NB4 (cell line): ENCODE data around the gene HIGD1B.

Experiments used
- DNase-seq: peaks from one replicate; pipeline ENCODE4 v3.0.0; 2010; ENCODE audit warnings: low read depth
- H3K4me3 ChIP-seq: one replicate; pipeline ENCODE4 v1.5.1; 2011; ENCODE audit warnings: mild to moderate bottlenecking, low read depth, low read length, moderate library complexity
- MYC ChIP-seq: IDR thresholded peaks from 2 replicates; pipeline ENCODE4 v1.6.1; 2011; ENCODE audit warnings: low read depth, low read length
- POLR2A ChIP-seq: IDR thresholded peaks from 2 replicates; pipeline ENCODE4 v1.6.1; 2011; ENCODE audit warnings: mild to moderate bottlenecking; ENCODE audit not compliant: insufficient read length; ENCODE audit errors: extremely low read depth
- TF ChIP-seq, protein P1 (sequence below): IDR thresholded peaks from one replicate; pipeline ENCODE4 v1.5.1; 2012; ENCODE audit warnings: low read depth, low read length
- TF ChIP-seq, protein P2 (sequence below): IDR thresholded peaks from 2 replicates; pipeline ENCODE4 v1.6.1; 2011; ENCODE audit warnings: low read depth, low read length

Gene HIGD1B

DNA sequence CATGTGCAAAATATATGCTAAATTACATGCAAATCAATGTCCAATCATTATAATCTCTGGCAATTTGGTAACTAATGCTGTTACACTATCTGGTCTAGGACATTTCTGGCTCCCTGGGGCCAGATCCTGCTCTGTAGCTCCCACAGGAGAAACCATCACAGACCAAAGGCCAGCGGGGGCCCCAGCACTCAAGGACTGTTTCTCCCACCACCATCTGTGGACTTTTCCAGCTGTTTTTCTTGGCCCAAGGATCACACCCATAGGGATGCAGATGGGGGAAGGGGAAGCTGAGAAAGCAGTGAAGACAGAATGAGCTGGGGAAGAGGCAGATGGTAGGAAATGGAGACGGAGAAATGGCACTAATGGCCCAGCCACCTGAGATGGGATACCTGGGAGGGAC lies at the start of gene HIGD1B:
HIGD1B (plus strand) TSS at position 298 of the 400 bp plus-strand sequence. CDS start 270 bp downstream, outside the sequence.
- no peak for DNase-seq
- H3K4me3 ChIP-seq, result no peak within 1 kb of the TSS
- TF ChIP-seq, protein P1, sequence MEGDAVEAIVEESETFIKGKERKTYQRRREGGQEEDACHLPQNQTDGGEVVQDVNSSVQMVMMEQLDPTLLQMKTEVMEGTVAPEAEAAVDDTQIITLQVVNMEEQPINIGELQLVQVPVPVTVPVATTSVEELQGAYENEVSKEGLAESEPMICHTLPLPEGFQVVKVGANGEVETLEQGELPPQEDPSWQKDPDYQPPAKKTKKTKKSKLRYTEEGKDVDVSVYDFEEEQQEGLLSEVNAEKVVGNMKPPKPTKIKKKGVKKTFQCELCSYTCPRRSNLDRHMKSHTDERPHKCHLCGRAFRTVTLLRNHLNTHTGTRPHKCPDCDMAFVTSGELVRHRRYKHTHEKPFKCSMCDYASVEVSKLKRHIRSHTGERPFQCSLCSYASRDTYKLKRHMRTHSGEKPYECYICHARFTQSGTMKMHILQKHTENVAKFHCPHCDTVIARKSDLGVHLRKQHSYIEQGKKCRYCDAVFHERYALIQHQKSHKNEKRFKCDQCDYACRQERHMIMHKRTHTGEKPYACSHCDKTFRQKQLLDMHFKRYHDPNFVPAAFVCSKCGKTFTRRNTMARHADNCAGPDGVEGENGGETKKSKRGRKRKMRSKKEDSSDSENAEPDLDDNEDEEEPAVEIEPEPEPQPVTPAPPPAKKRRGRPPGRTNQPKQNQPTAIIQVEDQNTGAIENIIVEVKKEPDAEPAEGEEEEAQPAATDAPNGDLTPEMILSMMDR, result no peak

DNA sequence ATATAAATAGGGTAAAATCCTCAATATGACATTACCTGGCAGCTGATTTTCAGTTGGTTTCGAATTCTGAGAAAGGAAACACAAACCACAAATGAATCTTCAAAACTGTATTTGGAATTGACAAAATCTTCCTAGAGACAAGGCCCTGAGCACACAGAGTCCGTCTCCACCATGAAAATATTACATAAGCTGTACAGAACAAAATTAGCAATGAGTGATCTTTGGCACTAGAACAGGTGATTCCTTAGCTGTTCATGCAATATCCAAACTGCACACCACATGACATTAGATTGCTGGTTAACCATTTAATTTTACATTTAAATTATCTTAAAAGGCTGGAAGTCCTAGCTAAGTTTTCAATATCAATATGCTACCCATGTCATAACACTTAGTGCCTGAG lies 49.3 kb upstream of the HIGD1B start:
- no peak overlapping the region for H3K4me3 ChIP-seq
- DNase-seq, result no peak
- TF ChIP-seq, protein P2, sequence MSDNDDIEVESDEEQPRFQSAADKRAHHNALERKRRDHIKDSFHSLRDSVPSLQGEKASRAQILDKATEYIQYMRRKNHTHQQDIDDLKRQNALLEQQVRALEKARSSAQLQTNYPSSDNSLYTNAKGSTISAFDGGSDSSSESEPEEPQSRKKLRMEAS, result no peak
- no peak for TF ChIP-seq POLR2A
- TF ChIP-seq MYC, result no peak
- TF ChIP-seq, protein P1, result no peak

DNA sequence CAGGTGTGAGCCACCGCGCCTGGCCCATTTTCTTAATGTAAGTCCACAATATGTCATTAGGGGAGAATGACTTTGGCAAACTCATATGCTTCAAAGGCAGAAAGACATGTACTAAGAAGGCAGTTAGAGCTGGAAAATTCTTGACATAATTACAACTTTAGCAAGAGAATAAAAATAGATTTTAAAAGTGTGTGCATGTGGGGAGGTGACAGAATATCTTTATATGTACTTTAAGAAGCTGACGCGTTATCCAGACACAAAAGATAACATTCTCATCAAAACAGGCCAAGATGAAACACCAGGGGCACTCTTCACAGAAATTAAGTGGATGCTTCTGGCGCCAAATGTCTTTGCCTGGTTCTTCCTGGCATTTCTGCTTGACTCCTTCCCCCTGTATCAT lies 45.8 kb upstream of the HIGD1B start:
- no peak overlapping the region for H3K4me3 ChIP-seq
- no peak for DNase-seq
- no peak for TF ChIP-seq MYC
- TF ChIP-seq, protein P2, result no peak
- TF ChIP-seq, protein P1, result no peak
- TF ChIP-seq POLR2A, result no peak

DNA sequence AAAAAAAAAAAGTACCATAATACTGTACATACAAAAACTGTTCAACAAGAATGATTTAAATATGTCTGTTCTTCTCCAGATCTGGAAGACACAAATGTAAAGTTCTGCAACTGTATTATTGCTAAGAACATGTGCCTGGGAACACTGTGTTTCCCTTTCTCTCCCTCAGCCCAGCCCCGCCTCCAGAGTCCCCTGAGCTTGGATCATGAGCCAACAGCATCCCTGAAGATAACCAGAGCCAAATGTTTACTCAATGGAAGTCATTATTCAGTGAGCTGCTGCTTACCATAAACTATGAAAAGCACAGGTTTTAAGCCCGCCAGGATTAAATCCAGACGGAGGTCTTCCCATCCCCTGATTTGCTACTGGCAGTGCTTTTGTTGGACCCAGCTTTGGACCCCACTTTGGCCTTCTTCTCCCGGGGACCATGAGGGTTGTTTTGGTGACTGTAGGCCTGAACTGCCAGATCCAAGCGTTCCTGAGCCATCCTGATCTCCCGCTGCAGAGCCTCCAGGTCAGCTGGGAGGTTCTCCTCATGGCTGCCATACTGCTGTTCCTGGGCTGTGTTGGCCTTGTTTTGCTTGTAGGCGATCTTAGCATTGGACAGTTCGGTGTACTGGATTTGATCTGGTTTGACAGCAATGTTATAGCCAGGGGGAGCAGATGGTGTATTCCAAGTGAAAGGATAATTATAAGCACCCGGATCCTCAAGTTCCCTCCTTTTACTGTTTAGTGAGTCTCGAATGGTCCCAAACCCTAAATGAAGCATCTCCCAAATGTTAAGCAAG lies 43.2 kb upstream of the HIGD1B start:
- DNase-seq, result no peak
- TF ChIP-seq, protein P2, result no peak
- TF ChIP-seq POLR2A, result no peak
- H3K4me3 ChIP-seq, result no peak overlapping the region

DNA sequence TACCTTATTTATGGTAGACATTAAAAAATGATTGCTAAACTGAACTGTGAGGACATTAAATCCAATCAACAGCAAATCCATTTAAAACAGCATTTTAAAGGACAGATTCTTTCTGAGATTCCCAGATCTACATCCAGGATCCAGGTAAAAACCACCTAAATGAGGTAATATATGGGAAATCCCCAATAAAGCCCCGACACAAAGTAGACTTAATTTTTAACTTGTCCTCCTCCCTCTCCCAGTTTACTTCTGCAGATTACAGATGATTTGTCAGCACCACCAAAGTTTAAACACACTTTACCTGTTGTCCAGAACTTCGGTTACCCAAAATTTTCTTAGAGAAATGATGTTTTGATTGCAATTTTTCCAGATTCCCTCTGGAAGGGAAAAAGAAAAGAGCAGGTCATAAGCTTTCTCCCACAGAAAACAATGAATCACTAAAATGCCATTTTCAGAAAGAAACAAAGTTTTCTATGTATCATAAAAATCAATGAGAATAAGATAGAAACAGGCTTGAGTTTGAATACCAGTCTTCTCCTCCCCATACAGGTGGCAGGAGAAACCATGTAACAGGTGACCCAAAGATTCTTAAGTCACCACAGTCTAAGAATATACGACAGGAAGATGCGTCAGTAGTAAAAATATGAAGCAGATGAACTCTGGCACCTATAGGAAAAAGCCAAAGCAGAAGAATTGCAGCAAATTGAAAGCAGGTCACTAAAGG lies 40.4 kb upstream of the HIGD1B start:
- TF ChIP-seq POLR2A, result no peak
- TF ChIP-seq, protein P2, result no peak
- DNase-seq, result no peak

DNA sequence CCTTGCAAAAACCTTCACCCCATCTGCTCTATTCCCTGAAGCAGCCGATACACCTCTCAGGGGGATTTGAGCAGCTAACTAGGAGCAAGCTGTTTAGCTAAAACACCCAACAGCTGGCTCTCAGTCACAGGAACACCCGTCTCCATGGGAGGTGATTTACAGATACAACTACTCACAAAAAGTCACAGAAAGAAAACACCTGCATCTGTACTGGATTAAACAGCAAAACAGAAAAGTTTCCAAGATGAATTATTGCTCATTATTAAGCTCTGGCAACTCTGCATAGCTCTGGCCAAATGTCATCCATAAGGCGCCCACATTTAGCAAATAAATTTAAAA lies 39.9 kb upstream of the HIGD1B start:
- TF ChIP-seq, protein P1, result no peak
- no peak for TF ChIP-seq POLR2A
- TF ChIP-seq, protein P2, result no peak
- TF ChIP-seq MYC, result no peak
- DNase-seq, result no peak
- H3K4me3 ChIP-seq, result no peak overlapping the region

More for the DNA sequence above, 40.4 kb upstream of the HIGD1B start:
- H3K4me3 ChIP-seq, result no peak overlapping the region
